SKM-1 treated with dmso at 0.1 percent for 144 hours (cell line): ENCODE results near the gene LARGE1.

Experiments
- DNase-seq: peaks from one replicate; lab custom pipeline; 2025; ENCODE audit not compliant: unreplicated experiment; lab: John Stamatoyannopoulos, UW

LARGE1 gene

DNA sequence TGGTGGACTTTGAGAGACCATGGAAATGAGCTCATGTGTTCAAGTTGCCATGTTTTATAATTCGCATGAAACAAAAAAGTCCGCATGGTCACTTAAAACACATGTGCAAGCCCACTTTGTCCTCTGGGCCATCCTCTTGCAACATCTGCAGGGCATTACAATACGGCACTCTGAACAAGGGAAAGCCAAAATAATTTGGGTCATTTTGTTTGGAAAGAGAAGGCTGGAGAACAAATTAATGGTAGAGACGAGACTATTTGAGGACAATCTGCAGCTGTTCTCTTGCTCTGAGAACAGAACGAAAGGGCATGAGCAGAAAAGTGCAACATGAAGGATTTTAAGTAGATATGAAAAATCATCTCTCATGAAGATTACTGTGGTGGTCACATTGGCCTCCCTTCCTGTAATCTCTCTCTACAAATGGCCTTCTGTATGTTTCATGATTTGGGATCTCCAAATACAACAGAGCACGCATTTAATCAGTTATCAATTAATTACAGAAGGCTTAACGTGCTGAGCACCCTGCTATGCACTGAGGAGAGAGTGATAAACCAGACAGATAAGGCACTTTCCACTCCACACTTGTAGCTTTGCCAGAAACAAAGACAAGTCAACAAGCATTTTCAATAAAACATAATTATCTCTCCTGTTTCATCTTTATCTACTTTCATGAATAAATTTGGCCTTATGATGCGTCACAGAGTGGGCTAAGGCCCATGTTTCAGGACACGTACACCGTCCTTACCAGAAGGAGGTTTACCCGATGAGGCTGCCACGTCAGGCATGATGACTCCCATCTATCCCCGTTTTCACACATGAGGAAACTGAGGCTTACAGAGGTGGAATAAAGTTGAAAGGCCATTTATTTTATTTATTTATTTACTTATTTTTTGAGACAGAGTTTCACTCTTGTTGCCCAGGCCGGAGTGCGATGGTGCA lies 384.1 kb downstream of the LARGE1 start:
- DNase-seq = no peak

DNA sequence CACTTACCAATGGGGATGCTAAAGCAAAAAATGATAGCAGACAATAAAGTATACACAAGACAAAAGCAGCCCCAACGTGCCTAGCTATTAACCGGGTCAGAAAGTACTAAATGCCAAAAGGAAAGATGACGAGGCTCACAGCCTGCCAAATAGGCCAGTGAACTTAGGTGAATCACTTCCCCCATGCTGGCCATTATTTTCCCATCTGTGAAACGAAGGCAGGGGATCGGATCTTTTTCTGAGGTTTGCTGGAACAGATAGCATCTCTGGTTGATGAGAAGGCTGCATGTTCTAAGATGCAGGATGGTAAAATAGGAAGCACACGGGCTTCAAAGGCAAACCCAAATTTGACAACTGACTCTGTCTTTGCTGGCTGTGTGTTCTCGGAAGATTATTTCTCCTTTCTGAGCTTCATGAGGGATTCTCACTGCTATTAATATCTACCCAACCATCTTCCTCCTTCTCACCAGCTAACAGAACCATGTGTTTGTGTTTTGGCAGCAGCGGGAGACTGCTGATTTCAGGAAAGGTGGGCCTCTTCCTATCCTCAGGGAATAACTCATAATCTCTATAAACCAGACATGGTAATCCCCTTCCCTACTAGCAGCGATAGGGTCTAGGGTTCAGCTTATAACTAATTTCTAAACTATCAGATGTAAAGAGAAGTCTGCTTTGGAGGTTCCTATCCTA lies 390.7 kb downstream of the LARGE1 start:
- no peak for DNase-seq

DNA sequence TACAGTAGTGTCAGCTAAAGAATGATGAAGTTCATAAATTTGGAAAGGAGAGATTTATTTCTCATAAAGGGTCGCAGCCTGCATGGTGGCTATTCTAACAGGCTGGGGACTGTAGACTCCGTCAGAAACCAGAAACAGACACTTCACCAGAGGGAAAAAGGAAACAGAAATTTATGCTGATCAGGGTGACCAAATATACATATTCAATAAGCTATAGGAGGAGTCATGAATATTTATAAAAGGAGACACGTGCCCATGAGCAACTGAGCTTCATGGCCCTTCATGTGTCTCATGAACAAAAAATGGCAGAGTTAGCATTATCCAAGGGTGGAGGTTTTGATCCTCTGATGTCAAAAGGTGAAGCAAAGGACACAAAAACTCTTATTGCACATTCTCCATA lies 392.1 kb downstream of the LARGE1 start:
- no peak for DNase-seq

DNA sequence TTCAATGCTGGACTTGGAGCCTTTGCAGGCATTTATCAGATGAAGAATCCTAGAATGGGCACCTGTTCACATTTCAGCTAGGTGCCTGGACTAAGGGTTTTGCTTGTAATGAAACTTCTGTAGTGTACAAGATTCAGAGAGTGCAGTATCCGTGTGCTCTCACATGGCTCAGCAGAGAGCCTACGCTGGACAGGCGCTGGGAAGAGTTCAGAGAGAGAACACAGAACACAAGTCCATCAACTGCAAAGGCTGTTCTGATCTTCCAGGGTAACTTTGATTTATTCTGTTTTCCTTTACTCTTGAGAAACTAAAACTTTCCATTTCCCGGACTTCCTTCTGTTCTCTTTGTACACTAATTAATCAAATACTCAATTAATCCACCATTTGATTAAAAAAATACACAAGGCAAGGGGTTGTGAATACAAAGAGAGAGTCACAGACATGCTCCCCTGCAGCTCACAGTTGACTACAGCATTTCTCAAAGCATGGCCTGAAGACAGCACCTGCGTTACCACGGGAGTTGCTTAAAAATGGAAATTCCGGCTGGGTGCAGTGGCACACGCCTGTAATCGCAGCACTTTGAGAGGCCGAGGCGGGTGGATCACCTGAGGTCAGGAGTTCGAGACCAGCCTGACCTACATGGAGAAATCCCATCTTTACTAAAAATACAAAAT lies 393.7 kb downstream of the LARGE1 start:
- no peak for DNase-seq

DNA sequence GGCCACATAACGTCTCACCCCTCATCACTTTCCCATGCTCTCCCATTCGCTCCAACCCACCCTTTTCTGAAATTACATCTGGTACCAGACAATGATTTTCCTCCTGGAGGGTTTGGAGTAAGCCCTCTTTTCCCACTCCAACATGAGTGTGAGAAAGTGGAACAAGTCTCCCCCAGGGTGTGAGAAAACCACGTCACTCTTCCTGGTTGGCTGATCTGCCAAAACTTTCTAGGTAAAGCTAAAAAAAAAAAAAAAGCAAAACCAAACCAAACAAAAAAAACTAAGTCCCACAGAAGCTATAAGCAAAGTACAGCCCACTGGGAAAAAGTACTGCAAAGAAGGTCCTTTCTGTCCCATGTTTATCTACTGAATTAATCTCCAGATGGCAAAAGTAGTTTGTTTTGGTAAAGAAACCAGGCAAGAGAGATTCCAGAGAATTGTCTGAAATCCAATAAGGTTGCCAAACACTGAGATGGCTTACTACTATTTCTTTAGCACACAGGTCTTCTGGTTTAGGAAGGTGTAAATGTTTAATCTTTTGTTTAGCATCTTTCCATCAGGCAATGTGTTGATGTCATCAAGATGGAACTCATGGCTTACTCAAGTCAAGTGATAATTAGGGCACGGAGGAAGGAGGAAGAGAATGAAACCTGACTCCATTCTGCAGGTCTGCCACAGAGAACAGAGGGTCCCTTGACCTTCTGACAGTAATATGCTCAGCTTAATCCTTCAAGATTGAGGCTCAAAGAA lies 395.6 kb downstream of the LARGE1 start:
- no peak for DNase-seq

DNA sequence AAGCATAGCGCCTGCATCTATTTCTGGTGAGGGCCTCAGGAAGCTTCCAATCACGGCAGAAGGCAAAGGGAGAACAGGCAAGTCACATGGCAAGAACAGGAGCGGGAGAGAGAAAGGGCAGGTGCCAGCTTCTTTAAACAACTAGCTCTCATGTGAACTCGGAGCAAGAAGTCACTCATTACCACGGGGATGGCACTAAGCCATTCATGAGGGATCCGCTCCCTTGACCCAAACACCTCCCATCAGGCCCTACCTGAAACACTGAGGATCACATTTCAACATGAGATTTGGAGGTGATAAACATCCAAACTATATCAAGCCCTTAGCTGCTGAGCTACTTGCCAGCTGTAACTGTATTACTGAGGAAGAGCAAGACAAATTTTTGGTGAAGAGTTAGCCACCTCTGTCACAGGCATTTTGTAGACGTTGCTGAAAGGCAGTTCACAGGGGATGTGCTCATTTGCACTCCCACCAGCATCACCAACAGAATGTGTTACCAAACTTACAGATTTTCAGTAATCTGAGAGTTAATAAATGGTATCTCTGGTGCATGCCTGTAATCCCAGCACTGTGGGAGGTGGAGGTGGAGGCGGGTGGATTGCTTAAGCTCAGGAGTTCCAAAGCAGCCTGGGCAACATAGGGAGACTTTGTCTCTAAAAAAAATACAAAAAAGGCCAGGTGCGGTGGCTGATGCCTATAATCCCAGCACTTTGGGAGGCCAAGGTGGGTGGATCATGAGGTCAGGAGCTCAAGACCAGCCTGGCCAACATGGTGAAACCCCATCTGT lies 398.2 kb downstream of the LARGE1 start:
- DNase-seq = no peak

DNA sequence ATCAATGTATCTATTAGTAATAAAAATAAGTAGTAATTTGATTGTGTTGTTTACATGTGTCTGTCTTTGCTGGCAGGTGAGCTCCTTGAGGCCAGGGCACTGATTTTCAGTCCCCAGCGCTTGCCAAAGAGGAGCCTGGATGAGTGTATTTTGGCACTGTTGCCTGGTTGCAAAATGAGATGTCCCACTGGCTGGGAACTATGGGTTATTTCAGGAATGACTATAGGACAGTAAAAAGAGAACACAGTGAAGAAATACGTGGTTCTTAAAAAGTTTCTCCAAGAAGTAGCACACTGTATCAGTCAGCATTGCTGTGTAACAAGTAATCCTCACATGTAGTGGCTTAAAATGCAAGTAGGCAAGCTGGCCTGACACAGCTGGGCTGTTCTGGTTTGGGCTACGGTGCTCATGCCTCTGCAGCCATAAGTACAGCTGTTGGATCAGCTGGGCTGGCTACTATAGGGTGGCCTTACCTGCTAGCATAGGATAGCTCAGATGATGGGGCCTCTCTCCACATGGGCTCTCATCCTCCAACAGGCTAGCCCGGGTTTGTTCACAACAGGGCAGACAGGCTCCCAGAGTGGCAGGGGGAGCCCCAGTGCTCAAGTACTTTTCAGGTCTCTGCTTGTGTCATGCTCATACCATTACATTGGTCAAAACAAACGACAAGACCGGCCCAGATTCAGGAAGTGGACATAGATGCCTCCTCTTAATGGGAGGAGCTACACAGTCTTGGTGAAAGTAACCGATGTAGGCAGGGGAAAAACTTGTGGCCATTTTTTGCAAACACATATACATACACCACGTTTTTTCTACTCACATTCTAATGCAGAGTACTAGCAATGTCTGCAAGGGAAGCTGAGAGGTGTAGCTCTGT lies 399.1 kb downstream of the LARGE1 start:
- no peak for DNase-seq

DNA sequence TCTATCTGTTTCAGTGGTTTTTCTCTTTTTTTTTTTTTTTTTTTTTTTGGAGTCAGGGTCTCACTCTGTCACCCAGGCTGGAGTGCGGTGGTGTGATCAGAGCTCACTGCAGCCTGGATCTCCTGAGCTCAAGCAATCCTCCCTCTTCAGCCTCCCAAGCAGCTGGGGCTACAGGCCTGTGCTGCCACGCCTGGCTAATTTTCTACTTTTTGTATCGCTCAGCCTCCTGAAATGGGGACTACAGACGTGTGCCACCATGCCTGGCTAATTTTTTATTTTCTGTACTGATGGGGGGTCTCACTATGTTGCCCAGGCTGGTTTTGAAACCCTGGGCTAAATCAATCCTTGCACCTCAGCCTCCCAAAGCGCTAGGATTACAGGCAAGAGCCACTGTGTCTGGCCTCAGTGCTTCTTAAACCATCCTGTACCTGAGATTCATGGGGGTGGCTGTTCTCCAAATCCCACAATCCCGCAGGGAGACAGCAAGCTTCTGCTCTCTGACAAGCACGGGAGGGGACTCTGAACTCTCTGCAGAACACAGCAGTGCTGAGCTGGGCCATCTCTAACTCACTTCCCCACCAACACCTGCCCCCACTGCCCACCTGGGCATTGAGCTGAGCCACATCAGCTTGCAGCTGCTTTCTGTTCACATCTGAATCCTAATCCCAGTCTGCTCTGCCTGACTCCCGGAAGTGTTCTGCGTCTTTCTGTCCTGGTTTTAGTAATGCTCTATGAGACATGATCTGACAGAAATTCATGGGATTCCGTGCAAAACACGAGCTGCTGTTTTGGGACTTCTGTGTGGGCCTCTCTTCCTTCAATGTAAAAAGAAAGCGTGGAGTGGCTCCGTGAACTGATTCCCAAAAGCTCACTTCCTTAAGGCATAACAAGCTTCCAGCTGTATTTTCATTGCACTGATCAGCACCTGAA lies 400.0 kb downstream of the LARGE1 start:
- no peak for DNase-seq

DNA sequence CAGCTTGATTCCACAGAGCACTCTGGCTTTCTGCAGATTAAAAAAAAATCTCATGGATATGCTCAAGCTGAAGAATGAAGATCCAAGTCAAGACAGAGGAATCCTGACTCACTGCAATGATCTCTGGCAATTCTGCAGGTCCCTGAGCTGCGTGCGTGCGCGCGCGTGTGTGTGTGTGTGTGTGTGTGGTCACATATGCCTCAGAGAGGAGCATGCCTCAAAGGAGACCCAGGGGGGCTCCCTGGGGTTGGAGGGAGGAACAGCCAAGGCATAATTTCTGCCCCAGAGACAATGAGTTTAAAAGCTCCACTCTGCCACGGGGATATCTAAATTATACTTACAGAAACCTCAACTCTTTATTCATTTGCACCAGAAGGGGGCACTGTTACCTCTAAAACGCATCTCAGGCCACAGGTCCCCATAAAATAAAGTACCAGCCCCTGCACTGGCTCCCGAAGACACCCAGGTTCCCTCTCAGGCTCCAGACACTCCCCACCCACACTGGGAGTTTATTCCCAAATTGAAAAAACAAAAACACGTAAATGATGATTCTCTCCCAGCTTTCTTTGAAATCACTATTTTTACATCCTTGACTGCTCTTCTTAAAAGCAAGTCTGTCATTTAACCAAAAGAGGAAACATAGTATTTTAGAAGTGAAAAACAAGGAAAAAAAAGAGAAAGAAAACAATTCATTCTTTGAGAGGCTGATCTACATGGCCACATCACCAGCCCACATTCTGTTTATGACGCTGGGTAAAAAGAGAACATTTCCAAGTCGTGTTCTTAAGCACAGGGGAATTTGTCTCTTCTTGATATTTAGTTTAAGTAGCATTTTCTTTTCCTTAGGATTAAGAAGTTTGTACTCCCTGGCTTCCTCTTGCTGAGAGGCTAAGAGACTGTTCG lies 401.0 kb downstream of the LARGE1 start:
- peak; percentile 10 for DNase-seq

DNA sequence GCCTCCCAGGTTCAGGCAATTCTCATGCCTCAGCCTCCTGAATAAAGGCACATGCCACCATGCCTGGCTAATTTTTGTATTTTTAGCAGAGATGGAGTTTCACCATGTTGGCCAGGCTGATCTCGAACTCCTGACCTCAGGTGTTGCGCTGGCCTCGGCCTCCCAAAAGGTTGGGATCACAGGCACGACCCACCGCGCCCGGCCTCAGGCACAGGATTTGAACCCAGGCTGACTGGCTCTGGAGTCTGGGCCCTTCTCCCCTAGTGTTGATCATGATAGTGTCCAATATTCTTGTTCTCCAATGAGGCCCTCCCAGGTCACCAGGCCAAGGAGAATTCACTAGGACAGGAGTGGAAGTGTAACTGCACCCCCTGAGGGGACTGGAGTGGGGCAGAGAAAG lies 401.9 kb downstream of the LARGE1 start:
- no peak for DNase-seq

DNA sequence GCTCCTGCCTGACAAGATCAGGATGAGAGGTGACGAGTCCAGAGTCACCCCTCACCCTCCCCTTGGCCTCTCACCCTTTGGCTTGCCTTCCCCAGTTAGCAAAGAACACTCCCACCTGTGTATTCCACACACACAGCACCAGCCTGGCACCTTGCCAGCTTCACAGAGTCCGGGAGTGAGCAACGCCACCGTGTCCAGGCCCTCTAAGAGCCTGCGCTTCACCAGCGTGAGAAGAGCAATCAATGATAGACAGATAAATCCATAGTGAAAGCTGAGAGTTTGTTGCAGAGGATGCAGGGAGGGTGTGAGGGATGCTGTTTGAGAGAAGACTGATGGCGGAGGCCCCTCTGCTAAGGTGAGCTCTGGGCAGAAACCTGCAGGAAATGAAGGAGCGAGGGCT lies 404.5 kb downstream of the LARGE1 start:
- no peak for DNase-seq

DNA sequence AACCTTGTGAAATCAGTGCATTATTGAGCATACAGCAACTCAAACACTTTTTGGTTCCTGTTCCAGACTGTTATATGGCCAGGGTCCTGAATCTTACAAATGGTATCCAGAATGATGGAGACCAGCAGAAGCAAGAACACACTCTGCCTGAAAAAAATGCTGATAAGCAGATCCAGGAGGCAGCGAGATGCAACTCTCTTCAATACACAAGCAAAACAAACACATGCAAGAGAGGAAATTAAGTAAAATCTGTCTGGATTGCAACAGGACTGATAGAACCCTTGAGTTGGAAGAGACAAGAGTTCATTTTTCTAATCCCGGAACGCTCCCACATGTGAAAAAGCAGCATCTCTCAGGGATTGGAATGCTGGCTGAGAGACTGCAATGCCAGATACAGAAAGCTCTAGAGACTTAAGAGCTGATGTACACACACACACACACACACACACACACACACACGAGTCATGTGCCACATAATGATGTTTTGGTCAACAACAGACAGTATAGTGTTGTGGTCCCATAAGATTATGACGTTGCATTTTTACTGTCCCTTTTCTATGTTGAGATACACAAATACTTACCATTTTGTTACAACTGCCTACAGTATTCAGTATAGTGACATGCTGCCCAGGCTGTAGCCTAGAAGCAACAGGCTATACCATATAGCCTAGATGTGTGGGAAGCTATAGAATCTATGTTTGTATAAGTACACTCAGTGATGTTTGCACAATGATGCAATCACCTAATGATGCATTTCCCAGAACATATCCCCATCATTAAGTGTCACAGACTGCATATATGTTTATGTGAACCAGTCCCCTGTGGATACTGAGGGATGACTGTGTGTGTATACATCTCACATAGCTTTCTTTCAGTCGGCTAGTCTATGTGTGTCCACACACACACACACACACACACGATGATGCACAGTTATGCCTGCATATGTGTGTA lies 406.6 kb downstream of the LARGE1 start:
- no peak for DNase-seq

DNA sequence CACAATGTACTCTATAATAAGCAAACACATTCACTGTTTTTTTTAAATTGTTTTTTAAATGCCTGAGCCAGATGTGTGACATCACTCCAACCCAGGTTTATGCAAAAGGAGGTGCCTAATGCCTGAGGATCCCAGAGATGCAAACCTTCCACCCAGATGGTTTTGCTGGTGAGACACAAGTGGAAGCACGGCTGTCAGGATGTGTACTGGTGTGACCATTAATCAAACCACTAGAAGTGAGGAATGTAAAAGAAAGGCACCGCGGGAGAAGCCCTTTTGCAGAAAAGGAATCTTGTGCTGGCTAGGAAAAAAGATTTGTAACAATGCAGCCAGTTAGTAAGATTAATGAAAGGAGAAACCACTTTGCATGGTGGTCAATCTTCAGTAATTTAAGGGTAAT lies 407.4 kb downstream of the LARGE1 start:
- no peak for DNase-seq

DNA sequence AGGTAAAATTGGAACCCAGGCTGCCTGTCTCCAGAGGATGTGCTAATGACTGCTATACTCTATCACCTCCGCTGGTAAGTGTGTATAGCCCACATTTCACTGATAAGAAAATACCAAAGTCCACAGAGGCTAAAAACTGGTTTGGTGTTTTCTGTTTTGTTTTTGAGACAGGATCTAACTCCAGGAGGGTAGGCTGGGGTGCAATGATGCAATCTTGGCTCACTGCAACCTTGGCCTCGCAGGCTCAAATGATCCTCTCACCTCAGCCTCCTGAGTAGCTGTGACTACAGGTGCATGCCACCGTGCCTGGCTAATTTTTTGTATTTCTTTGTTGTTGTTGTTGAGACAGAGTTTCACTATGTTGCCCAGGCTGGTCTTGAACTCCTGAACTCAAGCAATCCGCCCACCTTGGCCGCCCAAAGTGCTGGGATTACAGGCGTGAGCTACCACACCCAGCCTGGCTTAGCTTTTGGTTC lies 409.8 kb downstream of the LARGE1 start:
- no peak for DNase-seq

DNA sequence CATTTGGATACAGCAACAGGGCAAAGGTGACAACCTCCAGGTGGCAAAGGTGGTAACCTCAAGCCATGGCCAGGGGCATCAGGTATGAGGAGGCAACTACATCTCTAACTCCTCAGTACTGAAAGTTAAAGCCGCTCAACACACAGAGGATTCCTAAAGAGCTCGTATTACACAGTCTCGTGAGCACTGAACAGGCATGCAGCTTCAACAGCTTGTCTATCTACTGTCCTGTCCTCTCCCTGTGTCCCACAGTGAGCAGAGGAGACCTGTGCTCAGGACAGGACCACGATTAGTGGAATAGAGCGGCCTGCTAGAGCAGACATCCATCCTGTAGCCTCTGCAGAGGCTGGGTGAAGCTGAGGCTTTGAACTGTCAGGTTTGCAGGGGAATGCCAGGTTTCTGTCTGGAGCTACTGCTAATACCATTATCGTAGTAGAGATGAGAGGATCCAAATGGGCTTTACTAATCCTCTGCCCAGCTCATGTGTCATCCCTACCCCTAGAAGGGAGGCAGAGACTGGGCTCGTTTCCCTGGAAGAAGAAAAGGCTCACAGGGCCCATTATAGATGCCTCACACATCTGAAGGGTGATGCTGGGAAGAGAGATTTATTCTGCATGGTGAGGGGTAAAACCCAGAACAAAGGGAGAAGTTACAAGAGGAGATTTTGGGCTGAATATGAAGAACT lies 415.2 kb downstream of the LARGE1 start:
- DNase-seq = no peak
